GM11168 (cell line): Measurements from ENCODE around the gene EAF2.
"Not testable (repeated sequence)": the region's sequence is repeated elsewhere in the genome, so short reads cannot be mapped to it uniquely, and the experiment has no call there.

ENCODE experiments used
- in situ Hi-C: fragments of 300-500 bp; cut with MboI; formaldehyde crosslinking; loops from one replicate; pipeline ENCODE4 v1.12.0; 2022; ENCODE audit warnings: low sequenced_read_pairs; ENCODE audit not compliant: unreplicated experiment

The EAF2 gene

GRCh38 chr3:121857778-121858177 is 22.8 kb downstream of the EAF2 start:
- in situ Hi-C loops, result not testable (repeated sequence)

- in situ Hi-C loops, result not testable (repeated sequence)
These were observed 28.2 kb downstream of the EAF2 start for GRCh38 chr3:121863247-121863646.

GRCh38 chr3:121863801-121864200 is 28.8 kb downstream of the EAF2 start:
- in situ Hi-C loops, result no loop called here

DNA sequence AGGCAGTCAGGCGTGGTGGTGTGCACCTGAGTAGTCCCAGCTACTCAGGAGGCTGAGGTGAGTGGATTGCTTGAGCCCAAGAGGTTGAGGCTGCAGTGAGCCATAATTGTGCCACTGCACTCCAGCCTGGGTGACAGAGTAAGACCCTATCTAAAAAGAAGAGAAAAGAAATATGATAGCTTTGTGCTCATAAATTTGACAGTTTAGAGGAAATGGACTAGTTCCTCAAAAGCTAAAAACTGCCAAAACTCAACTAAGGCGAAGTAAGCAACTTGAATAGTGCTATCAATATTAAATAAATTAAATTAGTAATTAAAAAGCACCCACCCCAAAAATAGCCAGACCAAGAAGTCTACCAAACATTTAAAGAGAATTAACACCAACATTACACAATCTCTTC is 34.7 kb downstream of the EAF2 start:
- in situ Hi-C loops, result no loop called here

DNA sequence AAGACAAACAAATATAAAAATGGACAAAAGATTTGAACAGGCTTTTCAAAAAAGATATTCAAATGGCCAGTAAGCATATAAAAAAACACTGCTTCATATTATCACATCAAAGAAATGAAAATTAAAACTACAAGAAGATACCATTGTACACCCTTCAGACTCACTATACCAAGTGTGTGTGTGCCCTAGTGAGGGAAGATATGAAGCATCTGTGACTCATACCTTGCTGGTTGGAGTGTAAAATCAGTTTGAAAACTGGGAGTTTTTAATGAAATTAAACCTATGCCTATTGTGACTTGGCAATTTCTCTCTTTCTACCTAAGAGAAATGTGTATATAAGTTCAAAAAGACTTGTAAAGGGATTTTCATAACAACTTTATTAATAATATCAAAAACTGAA is 35.7 kb downstream of the EAF2 start:
- in situ Hi-C loops, result no loop called here

GRCh38 chr3:121871430-121871829 is 36.4 kb downstream of the EAF2 start:
- in situ Hi-C loops, result no loop called here

DNA sequence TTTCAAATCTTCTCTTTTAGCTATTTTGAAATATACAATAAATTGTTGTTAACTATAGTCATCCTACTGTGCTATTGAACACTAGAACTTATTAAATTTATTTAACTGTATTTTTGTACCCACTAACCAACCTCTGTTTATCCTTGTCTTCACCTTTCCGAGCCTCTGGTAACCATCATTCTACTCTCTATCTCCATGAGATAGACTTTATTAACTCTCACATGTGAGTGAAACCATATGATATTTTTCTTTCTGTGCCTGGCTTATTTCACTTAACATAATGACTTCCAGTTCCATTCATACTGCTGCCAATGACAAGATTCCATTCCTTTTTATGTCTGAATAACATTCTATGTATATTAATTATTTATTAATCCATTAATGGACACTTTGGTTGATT is 43.4 kb downstream of the EAF2 start:
- in situ Hi-C loops, result no loop called here

GRCh38 chr3:121883507-121883906 is 48.5 kb downstream of the EAF2 start:
- in situ Hi-C loops, result no loop called here

DNA sequence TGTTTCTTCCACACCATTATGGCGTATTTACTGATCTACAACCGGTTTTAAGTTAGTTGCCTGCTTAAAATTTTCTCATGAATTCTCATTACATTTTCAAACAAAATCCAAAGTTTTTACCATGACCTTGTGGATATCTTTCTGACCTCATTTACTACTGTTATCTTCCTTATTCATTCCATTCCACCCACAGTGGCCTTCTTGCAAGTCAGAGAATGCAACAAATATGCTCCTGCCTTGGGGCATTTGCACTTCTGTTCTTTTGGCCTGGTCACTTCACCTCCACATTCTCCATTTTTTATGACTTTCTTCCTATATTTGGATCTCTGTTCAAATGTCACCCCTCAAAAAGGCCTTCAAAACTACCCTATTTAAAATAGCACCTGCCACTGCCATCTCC is 50.4 kb downstream of the EAF2 start:
- in situ Hi-C loops, result no loop called here

DNA sequence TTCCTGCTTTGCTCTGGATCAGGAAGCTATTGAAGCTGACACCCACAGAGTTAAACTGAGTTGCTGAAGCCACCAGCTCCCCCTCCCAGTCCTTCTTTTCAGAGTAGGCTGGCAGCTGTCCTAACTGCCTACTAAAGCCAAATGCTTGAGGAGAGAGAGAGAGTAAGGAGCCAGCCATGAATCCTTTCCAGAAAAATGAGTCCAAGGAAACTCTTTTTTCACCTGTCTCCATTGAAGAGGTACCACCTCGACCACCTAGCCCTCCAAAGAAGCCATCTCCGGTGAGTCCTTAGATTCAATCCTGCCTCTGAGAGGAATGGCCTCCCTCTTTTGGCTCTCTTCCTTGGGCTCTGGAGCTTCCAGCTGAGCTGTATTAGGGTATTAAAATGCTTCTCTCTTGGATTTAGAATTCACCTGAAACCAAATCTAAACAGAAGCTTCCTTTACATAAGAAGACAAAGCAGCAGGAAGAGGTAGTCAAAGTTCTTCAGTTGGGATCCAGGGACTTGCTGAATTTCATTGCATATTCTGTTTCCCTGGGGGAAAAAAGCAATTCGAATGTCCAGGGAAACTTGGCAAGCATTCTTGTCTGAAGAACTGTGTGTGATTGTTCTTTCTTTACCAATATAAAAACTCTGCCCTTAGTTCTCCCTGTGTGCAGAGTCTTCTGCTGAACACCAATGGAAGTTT is 59.4 kb downstream of the EAF2 start, which contains the start of gene SLC15A2:
TSS of gene SLC15A2 (plus strand) at position 101 of the 690 bp plus-strand sequence. CDS start at position 177, 76 bp downstream.
- in situ Hi-C loops, result no loop called here

GRCh38 chr3:121895121-121895520 is 60.1 kb downstream of the EAF2 start:
- in situ Hi-C loops, result no loop called here

DNA sequence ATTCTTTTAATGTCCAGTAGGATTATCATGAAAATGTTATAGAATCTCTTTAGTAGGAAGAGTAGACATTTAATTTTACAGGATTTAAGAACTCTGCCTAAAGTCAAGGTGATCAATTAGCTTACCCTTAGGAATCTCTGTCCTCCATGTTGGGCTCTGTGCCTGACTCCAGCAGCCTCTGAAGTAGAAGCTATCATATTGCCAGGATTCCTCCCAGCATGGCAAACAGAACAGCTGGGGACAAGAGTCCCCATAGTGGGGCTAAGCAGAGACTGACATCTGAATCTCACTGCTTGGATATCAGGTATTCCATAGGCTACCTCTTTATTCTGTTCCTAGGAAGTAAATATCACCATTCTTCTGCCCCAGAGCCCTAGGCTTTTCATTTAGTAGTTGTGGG is 60.7 kb downstream of the EAF2 start:
- in situ Hi-C loops, result no loop called here

- in situ Hi-C loops, result no loop called here
These were observed 61.8 kb downstream of the EAF2 start for GRCh38 chr3:121896823-121897222.

DNA sequence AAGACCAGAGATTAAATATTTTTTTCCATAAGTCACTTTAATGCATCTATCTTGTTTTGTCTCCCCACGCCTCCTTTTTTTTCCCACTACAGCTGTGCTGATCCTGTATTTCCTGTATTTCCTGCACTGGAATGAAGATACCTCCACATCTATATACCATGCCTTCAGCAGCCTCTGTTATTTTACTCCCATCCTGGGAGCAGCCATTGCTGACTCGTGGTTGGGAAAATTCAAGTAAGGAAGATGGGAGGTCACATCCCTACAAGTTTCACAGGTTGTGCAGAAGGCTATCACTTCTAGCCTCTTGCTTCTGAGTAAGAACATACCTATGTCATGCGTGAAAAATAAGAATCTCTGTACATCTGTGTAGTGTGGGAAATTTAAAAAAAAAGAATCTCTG is 62.3 kb downstream of the EAF2 start:
- in situ Hi-C loops, result no loop called here

- in situ Hi-C loops, result no loop called here
These were observed 78.4 kb downstream of the EAF2 start for GRCh38 chr3:121913305-121913990.

DNA sequence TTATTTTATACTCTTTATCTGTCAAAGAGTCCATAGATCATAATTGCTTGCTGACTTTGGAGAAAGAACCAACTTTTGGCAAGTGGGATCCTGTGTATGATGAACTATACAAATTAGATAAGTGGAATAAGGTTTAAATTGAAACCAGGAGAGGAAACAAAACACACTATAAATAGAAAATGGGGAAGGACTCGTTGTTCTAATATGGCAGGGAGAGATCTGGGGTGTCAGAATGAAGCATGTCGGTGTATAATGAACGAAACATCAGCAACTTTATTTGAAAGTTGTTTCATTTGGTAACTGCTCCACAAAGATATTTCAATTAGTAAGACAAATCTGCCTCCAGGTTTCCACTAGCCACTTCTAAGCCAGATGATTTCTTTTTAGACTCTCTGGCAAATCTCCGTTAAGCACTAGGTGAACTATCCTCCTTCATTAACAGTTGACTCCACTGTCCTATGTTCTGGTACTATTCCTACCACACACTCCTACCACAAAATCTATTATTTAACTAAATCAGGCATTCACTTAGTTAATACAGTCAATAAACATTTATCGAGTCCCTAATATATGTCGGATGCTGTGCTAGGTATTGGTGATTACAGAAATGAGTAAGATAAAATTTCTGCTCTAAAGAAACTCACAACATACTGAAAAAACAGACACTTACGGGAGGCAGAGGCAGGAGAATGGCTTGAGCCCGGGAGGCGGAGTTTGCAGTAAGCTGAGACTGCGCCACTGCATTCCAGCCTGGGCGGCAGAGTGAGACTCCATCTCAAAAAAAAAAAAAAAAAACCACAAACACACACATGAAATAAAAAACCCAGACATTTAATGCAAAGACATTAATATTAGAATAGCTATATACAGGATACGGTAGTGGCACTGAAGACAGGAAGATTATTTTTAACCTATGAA is 79.3 kb downstream of the EAF2 start:
- in situ Hi-C loops, result no loop called here

DNA sequence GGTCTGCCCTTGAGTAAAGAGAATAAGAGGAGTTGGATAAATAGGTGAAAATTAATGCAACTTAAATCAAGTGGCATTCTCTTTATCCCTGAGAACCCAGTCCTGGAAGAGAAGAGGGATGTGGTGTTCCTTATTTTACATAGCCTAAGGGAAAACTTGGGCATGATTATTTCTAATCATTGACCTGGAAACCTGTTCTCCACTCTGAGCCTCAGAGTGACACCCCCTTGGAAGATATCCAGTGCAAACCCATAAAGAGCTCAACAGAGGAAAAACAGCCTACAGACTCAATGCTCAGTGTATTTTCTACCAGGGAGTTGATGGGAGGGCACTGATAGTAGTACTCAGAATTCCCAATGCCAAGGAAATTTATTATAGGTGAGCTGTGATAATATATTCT is 81.2 kb downstream of the EAF2 start:
- in situ Hi-C loops, result no loop called here

GRCh38 chr3:121918779-121919483 is 83.9 kb downstream of the EAF2 start:
- in situ Hi-C loops, result no loop called here

DNA sequence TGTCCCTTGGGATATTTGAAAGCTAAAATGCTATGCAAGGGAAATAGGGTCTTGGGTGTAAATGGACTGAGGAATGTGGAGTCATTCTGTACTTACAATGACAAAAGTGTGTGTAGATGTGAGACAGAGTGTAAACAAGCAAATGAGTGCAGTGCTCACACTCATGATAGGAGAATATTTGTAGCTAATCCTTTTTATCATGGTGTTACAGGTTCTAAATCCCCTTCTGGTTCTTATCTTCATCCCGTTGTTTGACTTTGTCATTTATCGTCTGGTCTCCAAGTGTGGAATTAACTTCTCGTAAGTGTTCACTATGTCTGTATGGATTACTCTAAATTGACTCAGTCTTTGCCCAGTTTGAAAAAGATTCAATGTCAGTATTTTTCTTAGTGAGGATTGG is 89.7 kb downstream of the EAF2 start:
- in situ Hi-C loops, result no loop called here

- in situ Hi-C loops, result no loop called here
These were observed 91.4 kb downstream of the EAF2 start for GRCh38 chr3:121926380-121926779.
